Measurements from ENCODE around the gene ITGA1.

DNA sequence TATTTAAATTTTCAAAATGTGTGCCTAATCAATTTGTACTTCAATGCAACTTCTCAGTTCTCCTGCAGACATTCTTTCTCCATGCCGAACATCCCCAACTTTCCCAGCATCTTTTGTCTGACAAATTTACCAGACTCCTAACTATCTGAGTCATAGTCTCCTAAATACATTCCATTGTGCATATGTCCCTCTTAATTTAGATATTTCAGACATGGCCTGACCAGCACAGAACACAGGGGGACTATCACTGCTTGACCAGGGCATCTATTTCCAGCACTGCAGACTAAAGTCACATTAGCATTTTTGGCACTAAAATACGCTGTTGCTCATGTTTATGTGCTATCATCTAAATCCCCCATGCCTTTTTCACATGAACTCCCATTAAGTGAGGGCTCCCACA, 71.9 kb downstream of the ITGA1 start:
- TF ChIP-seq CTCF (conservative IDR thresholded peaks at IDR 0.05 in 1 of 2, IDR thresholded peaks at IDR 0.05 in 1 of 2; ENCODE audit: low read depth in 1 of 2, low read length in 2 of 2): no peak
- TF ChIP-seq EZH2 (IDR thresholded peaks at IDR 0.05; ENCODE audit: low read length, missing control alignments): no peak
